Measurements from ENCODE around the gene CYLD. TPM values are rescaled to one million over a fixed set of nuclear protein-coding genes. Genes with fewer than 3 reads are reported as not detected.

The CYLD gene
- total and polyA plus RNA-seq, 2 of the 4 experiments (the other 2 are of a cell fraction), result 16.2 to 37.3 TPM

DNA sequence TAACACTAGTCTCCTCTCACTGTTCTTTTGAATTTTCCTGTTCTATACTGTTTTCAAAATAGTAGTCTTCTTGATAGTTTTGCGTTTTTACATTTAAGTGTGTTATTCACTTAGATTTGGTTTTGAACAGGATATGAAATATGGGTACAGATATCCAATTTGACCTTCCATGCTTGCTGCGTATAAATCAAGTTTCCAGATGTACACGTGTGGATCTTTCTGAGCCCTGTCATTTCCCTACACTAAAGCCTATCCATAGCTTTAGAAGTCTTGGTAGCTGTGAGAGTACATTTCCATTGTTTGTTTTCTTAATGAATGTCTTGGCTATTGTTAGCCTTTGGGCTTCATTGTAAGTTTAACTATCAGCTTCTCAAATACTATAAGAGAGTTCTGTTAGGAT is 20.4 kb downstream of the CYLD start:
- Histone ChIP-seq H4K20me1 (ENCODE audit: insufficient read depth, low read length) (no peaks in the 10 kb centered on the region), H3K56ac (ENCODE audit: extremely low read depth, insufficient read depth, low read length) (no peak overlapping the region), H3K27me3 (ENCODE audit: control insufficient read depth, insufficient read depth, low read length) (no peaks in the 10 kb centered on the region), H3K4me1 (ENCODE audit: control insufficient read depth, insufficient read depth, low read length) (no peaks in the 10 kb centered on the region), H3K4me3 (ENCODE audit: insufficient read depth, low read depth, low read length) (no peak overlapping the region), H2BK15ac (ENCODE audit: low read depth, low read length) (no peak overlapping the region), H3K79me1 (ENCODE audit: low read depth in 1 of 2, low read length in 2 of 2) (peaks cover 9 to 13% of the 10 kb centered on the region in 2 experiments; a peak in 3 of 4 replicates), H3K4ac (ENCODE audit: low read depth, low read length) (no peak overlapping the region), H4K91ac (ENCODE audit: insufficient read depth, low read depth, low read length) (no peak overlapping the region), H3K9ac (ENCODE audit: low read depth, low read length) (no peak overlapping the region), H2BK5ac (ENCODE audit: low read depth, low read length, poor library complexity, severe bottlenecking) (no peak overlapping the region), H3K27ac (ENCODE audit: insufficient read depth, low read length) (no peak overlapping the region), H2AK5ac (ENCODE audit: low read depth, low read length) (no peak overlapping the region), H2BK20ac (ENCODE audit: low read depth, low read length) (no peak overlapping the region), H3K9me3 (ENCODE audit: control insufficient read depth, insufficient read depth, low read length) (peaks cover 4% of the 10 kb centered on the region; the same call in 1 of the 2 replicates), H4K8ac (ENCODE audit: low read depth in 2 of 2, low read length in 2 of 2) (no peak overlapping the region), H3K36me3 (ENCODE audit: control insufficient read depth, insufficient read depth, low read length) (peaks cover 5% of the 10 kb centered on the region; the same call in 1 of the 2 replicates), H3K4me2 (ENCODE audit: low read depth, low read length) (peak overlapping the region; percentile 29; the same call in 1 of the 2 replicates), H2AFZ (replicated peaks; ENCODE audit: low read length, poor library complexity) (no peak overlapping the region), H3K18ac (ENCODE audit: low read depth, low read length) (no peak overlapping the region), H3K9me1 (ENCODE audit: insufficient read depth, low read length) (no peaks in the 10 kb centered on the region), H2AK9ac (replicated peaks; ENCODE audit: low read depth, low read length, poor library complexity) (no peak overlapping the region), H2BK120ac (ENCODE audit: low read depth, low read length) (no peak overlapping the region), H3K14ac (replicated peaks; ENCODE audit: low read depth, low read length) (no peak overlapping the region), H3K23ac (ENCODE audit: low read depth, low read length) (no peak overlapping the region), H4K5ac (ENCODE audit: low read depth, low read length) (no peak overlapping the region)
- no TSS peak for BruUV-seq (replicated peaks)
- in situ Hi-C loops (cut with MboI; ENCODE audit: low sequenced_read_pairs) (no loop called here), dilution Hi-C loops (cut with HindIII; ENCODE audit: low sequenced_read_pairs, unreplicated experiment) (no loop called here), intact Hi-C loops (cut with micrococcal nuclease) (no loop called here)
- WGBS, 2 experiments (ENCODE audit: extremely low coverage in 2 of 2, insufficient read length in 1 of 2), result no CpG with 5 or more reads among the region's 3 CpGs
- ATAC-seq (ENCODE audit: low read depth) (no peak), DNase-seq (peak; percentile 36)
- no peak for TF ChIP-seq RCOR1 (IDR thresholded peaks at IDR 0.05; ENCODE audit: insufficient replicate concordance, low read length)
- no peak for TF ChIP-seq CHD1 (IDR thresholded peaks at IDR 0.05; ENCODE audit: low read depth, low read length)
- TF ChIP-seq MXI1 (IDR thresholded peaks at IDR 0.05; ENCODE audit: borderline replicate concordance, low read depth, low read length), result no peak
- TF ChIP-seq NFE2L2 (IDR thresholded peaks at IDR 0.05; ENCODE audit: low read depth, low read length), result no peak
- TF ChIP-seq, protein P1, sequence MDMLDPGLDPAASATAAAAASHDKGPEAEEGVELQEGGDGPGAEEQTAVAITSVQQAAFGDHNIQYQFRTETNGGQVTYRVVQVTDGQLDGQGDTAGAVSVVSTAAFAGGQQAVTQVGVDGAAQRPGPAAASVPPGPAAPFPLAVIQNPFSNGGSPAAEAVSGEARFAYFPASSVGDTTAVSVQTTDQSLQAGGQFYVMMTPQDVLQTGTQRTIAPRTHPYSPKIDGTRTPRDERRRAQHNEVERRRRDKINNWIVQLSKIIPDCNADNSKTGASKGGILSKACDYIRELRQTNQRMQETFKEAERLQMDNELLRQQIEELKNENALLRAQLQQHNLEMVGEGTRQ (IDR thresholded peaks at IDR 0.05; ENCODE audit: low read depth, low read length), result no peak
- no peak for TF ChIP-seq POLR2A (IDR thresholded peaks at IDR 0.05; ENCODE audit: low read depth, low read length)
- TF ChIP-seq BHLHE40 (IDR thresholded peaks at IDR 0.05; ENCODE audit: low read depth, low read length), result no peak
- TF ChIP-seq, protein P2, sequence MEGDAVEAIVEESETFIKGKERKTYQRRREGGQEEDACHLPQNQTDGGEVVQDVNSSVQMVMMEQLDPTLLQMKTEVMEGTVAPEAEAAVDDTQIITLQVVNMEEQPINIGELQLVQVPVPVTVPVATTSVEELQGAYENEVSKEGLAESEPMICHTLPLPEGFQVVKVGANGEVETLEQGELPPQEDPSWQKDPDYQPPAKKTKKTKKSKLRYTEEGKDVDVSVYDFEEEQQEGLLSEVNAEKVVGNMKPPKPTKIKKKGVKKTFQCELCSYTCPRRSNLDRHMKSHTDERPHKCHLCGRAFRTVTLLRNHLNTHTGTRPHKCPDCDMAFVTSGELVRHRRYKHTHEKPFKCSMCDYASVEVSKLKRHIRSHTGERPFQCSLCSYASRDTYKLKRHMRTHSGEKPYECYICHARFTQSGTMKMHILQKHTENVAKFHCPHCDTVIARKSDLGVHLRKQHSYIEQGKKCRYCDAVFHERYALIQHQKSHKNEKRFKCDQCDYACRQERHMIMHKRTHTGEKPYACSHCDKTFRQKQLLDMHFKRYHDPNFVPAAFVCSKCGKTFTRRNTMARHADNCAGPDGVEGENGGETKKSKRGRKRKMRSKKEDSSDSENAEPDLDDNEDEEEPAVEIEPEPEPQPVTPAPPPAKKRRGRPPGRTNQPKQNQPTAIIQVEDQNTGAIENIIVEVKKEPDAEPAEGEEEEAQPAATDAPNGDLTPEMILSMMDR (conservative IDR thresholded peaks at IDR 0.05; ENCODE audit: low read depth, low read length), result no peak
- POLR2A ChIA-PET (ENCODE audit: unreplicated experiment), result no interaction called here
- CTCF ChIA-PET, result no interaction called here

Measured in IMR-90 (cell line).